ENCODE data around the gene ADH6. TPM values are rescaled to one million over a fixed set of nuclear protein-coding genes. Genes with fewer than 3 reads are reported as not detected.

Gene ADH6
- not detected for total RNA-seq
- under 1 TPM in 1 of 3 donors, not detected in 2; 0.03 TPM for polyA plus RNA-seq
- long read RNA-seq, donor 1 = 0 reads
- long read RNA-seq, donor 2 = 0 reads

GRCh38 chr4:99219072-99219471, at the start of gene ADH6:
ADH6 (minus strand) TSS chr4:99219246; CDS start chr4:99219152, 94 bp downstream.
- H3K36me3 ChIP-seq (ENCODE audit: insufficient read depth in 1 of 2, low read depth in 1 of 2) = no peaks in the 10 kb centered on the region
- WGBS, 3 donors = 89 to 91% (median 90%) methylated on average over 3 of the region's 3 CpGs
- ATAC-seq = no peak

GRCh38 chr4:99264927-99265326, 45.9 kb upstream of the ADH6 start:
- no peak for ATAC-seq
- H3K9me3 ChIP-seq = no peaks in the 10 kb centered on the region
- no peaks in the 10 kb centered on the region for H3K36me3 ChIP-seq (ENCODE audit: insufficient read depth in 1 of 2, low read depth in 1 of 2)
- H3K27ac ChIP-seq = no peak overlapping the region
- H3K27me3 ChIP-seq (ENCODE audit: insufficient read depth in 3 of 3, low read length in 2 of 3) = peaks cover 0 to 2% (median 0%) of the 10 kb centered on the region in 3 donors
- DNase-seq = no peak
- H3K4me1 ChIP-seq = no peaks in the 10 kb centered on the region
- intact Hi-C loops (cut with DNase I) = no loop called here
- no peak for TF ChIP-seq CTCF (IDR thresholded peaks at IDR 0.05)
- H3K4me3 ChIP-seq = no peak overlapping the region

More at GRCh38 chr4:99219072-99219471, at the start of gene ADH6:
- Histone ChIP-seq H3K27ac (no peak within 1 kb of the TSS), H3K4me3 (no peak within 1 kb of the TSS), H3K9me3 (no peaks in the 10 kb centered on the region), H3K27me3 (ENCODE audit: insufficient read depth in 3 of 3, low read length in 2 of 3) (no peaks in the 10 kb centered on the region), H3K4me1 (no peaks in the 10 kb centered on the region)
- intact Hi-C loops (cut with DNase I) = no loop called here
- no peak for TF ChIP-seq CTCF (IDR thresholded peaks at IDR 0.05)
- DNase-seq = no peak

GRCh38 chr4:99252746-99253145, 33.7 kb upstream of the ADH6 start:
- TF ChIP-seq CTCF (IDR thresholded peaks at IDR 0.05) = no peak
- WGBS, 3 donors = 86 to 91% (median 87%) methylated on average over 4 of the region's 4 CpGs
- DNase-seq = no peak
- H3K36me3 ChIP-seq (ENCODE audit: insufficient read depth in 1 of 2, low read depth in 1 of 2) = no peaks in the 10 kb centered on the region
- intact Hi-C loops (cut with DNase I) = no loop called here
- no peaks in the 10 kb centered on the region for H3K27me3 ChIP-seq (ENCODE audit: insufficient read depth in 3 of 3, low read length in 2 of 3)
- no peak overlapping the region for H3K27ac ChIP-seq
- H3K9me3 ChIP-seq = no peaks in the 10 kb centered on the region
- no peaks in the 10 kb centered on the region for H3K4me1 ChIP-seq
- H3K4me3 ChIP-seq = no peak overlapping the region
- no peak for ATAC-seq

- DNase-seq = no peak
- Histone ChIP-seq H3K4me3 (no peak overlapping the region), H3K4me1 (no peaks in the 10 kb centered on the region), H3K9me3 (no peaks in the 10 kb centered on the region), H3K27me3 (ENCODE audit: insufficient read depth in 3 of 3, low read length in 2 of 3) (no peaks in the 10 kb centered on the region), H3K27ac (no peak overlapping the region), H3K36me3 (ENCODE audit: insufficient read depth in 1 of 2, low read depth in 1 of 2) (no peaks in the 10 kb centered on the region)
- no peak for TF ChIP-seq CTCF (IDR thresholded peaks at IDR 0.05)
- intact Hi-C loops (cut with DNase I) = no loop called here
- 77 to 91% (median 88%) methylated on average over 1 of the region's 1 CpG for WGBS, 3 donors
- ATAC-seq = no peak
These were observed 29.7 kb upstream of the ADH6 start for GRCh38 chr4:99248714-99249113.

- TF ChIP-seq CTCF (IDR thresholded peaks at IDR 0.05) = no peak
- no peak for DNase-seq
- Histone ChIP-seq H3K4me1 (no peaks in the 10 kb centered on the region), H3K27ac (no peak overlapping the region), H3K9me3 (peaks cover 2% of the 10 kb centered on the region), H3K4me3 (no peak overlapping the region), H3K36me3 (ENCODE audit: insufficient read depth in 1 of 2, low read depth in 1 of 2) (no peaks in the 10 kb centered on the region), H3K27me3 (ENCODE audit: insufficient read depth in 3 of 3, low read length in 2 of 3) (no peaks in the 10 kb centered on the region)
- no peak for ATAC-seq
- intact Hi-C loops (cut with DNase I) = no loop called here
- WGBS, 3 donors = 54 to 72% (median 58%) methylated on average over 1 of the region's 1 CpG
These were observed 16.9 kb upstream of the ADH6 start for GRCh38 chr4:99235955-99236354.
